ENCODE measurements around the gene RSU1. TPM values are rescaled to one million over a fixed set of nuclear protein-coding genes. Genes with fewer than 3 reads are reported as not detected.

RSU1 gene
- total RNA-seq, 1 donor from 2014 or later, result 83.6 TPM

- DNase-seq (ENCODE audit: low spot score) (no peak), ATAC-seq (no peak)
- intact Hi-C loops (cut with DNase I), result no loop called here
These were observed 24.5 kb downstream of the RSU1 start for GRCh38 chr10:16792675-16793074.

- ATAC-seq (no peak), DNase-seq (ENCODE audit: low spot score) (no peak)
- intact Hi-C loops (cut with DNase I), result loop anchor here (10.0 kb wide), 1 partner anchor 1065 kb away; no protein-coding TSS in a partner anchor
These were observed 27.5 kb downstream of the RSU1 start for GRCh38 chr10:16789765-16790164.

GRCh38 chr10:16789261-16789660, 28.0 kb downstream of the RSU1 start:
- DNase-seq (ENCODE audit: low spot score) (no peak), ATAC-seq (no peak)
- intact Hi-C loops (cut with DNase I), result loop anchor here (10.0 kb wide), 1 partner anchor 1066 kb away; no protein-coding TSS in a partner anchor

GRCh38 chr10:16788778-16789177, 28.4 kb downstream of the RSU1 start:
- intact Hi-C loops (cut with DNase I), result loop anchor here (10.0 kb wide), 1 partner anchor 1066 kb away; no protein-coding TSS in a partner anchor
- ATAC-seq, result no peak
- no peak for DNase-seq (ENCODE audit: low spot score)

- ATAC-seq (no peak), DNase-seq (ENCODE audit: low spot score) (no peak)
- intact Hi-C loops (cut with DNase I), result loop anchor here (10.0 kb wide), 1 partner anchor 1067 kb away; no protein-coding TSS in a partner anchor
These were observed 29.1 kb downstream of the RSU1 start for GRCh38 chr10:16788125-16788524.

DNA sequence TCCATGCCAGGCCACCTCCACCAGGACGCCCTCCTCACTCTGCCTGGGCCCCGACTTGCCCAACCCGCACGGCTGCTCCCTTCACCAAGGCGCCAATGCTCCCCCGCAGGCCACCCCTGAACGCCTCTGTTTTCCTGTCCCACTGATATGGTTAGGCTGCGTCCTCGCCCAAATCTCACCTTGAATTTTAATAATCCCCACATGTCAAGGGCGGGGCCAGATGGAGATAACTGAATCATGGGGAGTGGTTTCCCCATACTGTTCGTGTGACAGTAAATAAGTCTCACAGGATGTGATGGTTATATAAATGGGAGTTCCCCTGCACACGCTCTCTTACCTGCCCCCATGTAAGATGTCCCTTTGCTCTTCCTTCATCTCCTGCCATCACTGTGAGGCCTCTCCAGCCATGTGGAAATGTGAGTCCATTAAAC, 29.8 kb downstream of the RSU1 start:
- no peak for DNase-seq (ENCODE audit: low spot score)
- intact Hi-C loops (cut with DNase I), result loop anchor here (10.0 kb wide), 1 partner anchor 1067 kb away; no protein-coding TSS in a partner anchor
- ATAC-seq, result no peak

DNA sequence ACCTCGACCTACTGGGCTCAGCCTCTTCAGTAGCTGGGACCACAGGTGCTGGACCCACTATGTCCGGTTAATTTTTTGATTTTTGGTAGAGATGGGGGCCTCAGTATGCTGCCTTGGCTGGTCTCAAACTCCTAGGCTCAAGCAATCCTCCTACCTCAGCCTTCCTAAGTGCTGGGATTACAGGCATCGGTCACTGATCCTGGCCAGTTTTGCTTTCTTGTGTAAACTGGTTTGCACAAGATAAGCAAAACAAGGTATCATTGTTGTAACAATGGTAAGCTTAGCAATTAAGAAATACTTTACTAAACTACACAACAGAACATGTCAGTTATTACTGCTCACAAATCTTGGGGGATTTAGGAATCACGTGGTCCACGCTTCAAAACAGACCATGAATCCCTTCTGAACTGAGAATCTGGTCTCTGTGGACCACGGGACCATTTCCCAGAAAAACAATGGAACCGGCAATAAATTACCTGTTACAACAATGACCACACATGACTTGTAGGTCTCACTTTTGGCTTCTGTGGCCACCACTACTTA, 36.8 kb downstream of the RSU1 start:
- intact Hi-C loops (cut with DNase I), result loop anchor here (10.0 kb wide), 1 partner anchor 1074 kb away; no protein-coding TSS in a partner anchor
- ATAC-seq (no peak), DNase-seq (ENCODE audit: low spot score) (no peak)

DNA sequence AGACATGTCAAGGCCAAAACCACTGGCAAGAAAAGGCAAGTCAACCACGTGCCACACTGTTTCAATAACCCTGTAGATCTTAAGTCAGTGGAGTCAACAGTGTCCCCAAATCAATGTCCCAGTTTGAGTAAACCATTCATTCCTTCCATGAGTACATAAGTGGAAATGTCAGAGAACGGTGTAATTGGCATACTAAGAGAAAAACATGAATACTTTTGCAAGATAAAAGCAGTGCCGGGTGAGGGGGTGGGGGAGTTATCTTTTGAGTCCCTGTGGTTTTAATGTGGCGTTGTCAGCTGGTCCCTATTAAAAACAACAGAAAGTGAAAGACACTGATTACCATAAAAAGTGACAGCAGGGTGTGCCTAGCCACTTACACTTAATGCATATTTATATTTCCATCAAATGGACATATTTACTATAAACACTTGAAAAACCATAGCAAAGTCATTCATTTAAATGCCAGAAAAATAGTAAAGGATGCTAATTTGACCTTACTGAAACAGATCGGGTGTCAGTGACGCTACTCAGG, 37.8 kb downstream of the RSU1 start:
- DNase-seq (ENCODE audit: low spot score), result no peak
- intact Hi-C loops (cut with DNase I), result no loop called here
- no peak for ATAC-seq

- intact Hi-C loops (cut with DNase I), result no loop called here
- peak; percentile 76 for ATAC-seq
- DNase-seq (ENCODE audit: low spot score), result no peak
These were observed 39.5 kb downstream of the RSU1 start for GRCh38 chr10:16777473-16778370.

DNA sequence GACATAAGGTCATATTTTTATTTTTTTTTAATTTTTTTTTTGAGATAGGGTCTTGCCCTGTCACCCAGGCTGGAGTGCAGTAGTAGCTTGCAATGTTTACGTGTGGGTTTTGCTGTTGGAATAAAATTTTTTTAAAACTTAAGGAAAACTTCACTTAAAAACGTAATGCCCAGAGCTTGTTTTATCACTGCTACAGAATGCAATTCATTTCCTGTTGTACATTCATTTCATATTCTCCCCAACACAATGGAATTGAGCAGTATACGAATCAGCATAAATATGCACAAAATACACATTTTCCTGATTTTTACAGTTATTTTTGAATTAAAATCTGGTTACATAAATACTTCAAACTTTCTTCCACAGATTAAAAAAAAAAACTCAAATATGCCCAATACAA, 40.3 kb downstream of the RSU1 start:
- no peak for DNase-seq (ENCODE audit: low spot score)
- intact Hi-C loops (cut with DNase I), result no loop called here
- no peak for ATAC-seq

DNA sequence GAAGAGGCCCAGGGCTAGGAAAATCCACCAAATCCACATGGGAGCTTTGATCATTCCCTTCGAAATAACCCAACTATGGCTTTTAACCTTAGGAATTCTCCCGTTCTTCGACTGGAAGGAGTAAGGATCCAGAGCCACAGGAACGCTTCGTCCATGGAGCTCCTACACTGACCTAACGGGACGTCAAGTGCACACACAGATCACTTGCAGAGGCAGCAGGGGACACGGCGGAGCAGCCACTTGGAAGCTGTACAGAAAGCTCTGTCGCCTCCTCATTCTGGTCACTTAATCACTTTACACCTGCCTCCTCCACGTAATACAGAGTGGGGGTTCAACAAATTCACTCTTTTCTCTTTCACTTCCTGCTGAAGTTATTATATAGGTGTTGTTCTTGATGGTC, 43.9 kb downstream of the RSU1 start:
- no peak for ATAC-seq
- DNase-seq (ENCODE audit: low spot score), result no peak
- intact Hi-C loops (cut with DNase I), result no loop called here

DNA sequence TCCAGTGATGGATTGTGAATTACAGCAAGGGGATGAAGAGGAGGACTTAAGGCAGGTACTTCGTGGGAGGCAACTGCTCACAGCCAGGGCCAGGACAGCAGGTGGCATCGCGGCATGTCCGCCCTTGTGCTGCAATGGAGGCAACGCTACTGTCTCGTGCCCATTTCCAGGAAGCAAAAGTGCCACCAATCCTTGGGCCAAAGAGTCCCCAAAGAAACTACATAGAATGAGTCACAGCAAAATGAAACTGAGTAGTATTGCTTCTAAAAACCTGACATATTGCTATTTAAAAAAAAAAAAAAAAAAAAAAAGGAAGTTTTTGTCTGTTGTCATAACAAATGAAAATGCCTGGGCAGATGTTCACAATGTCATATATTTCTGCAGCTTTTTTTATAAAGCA, 46.6 kb downstream of the RSU1 start:
- ATAC-seq (no peak), DNase-seq (ENCODE audit: low spot score) (no peak)
- intact Hi-C loops (cut with DNase I), result no loop called here

DNA sequence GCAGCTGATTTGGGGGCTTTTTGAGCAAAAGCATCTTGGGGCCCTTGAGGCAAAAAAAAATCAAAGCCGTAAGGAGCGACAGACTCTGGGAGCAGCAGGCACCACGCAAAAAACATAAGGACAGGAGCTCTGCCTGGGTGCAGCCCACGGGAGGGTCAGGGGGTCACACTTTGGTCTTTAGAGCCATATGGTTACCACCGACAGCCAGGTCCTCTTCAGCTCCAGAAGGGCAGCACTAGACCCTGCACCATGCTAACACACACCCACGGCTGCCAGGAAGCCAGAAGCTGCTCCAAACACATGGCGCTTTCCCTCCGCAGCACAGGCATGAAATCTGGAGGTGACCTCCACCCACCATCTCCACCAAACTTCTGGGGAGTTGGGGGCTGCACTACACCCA, 47.1 kb downstream of the RSU1 start:
- DNase-seq (ENCODE audit: low spot score) (no peak), ATAC-seq (no peak)
- intact Hi-C loops (cut with DNase I), result no loop called here

DNA sequence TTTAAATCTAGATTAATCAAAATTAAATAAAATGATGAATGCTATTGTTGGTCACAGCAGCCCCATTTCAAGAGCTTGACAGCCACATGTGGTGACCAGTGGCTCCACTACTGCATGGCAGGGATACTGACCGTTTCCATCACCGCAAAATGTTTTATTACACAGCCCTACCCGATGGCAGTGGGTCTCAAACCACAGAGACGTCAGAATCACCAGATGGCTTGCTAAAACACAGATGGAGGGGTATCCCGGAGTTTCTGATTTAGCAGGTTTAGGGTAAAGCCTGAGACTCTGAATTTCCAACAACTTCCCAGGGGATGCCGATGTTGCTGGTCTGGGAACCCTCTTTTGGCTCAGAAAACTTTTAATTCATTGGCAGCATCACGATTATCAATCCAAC, 47.9 kb downstream of the RSU1 start:
- no peak for ATAC-seq
- DNase-seq (ENCODE audit: low spot score), result no peak
- intact Hi-C loops (cut with DNase I), result no loop called here

GRCh38 chr10:16768702-16769101, 48.5 kb downstream of the RSU1 start:
- intact Hi-C loops (cut with DNase I), result no loop called here
- ATAC-seq (no peak), DNase-seq (ENCODE audit: low spot score) (no peak)

DNA sequence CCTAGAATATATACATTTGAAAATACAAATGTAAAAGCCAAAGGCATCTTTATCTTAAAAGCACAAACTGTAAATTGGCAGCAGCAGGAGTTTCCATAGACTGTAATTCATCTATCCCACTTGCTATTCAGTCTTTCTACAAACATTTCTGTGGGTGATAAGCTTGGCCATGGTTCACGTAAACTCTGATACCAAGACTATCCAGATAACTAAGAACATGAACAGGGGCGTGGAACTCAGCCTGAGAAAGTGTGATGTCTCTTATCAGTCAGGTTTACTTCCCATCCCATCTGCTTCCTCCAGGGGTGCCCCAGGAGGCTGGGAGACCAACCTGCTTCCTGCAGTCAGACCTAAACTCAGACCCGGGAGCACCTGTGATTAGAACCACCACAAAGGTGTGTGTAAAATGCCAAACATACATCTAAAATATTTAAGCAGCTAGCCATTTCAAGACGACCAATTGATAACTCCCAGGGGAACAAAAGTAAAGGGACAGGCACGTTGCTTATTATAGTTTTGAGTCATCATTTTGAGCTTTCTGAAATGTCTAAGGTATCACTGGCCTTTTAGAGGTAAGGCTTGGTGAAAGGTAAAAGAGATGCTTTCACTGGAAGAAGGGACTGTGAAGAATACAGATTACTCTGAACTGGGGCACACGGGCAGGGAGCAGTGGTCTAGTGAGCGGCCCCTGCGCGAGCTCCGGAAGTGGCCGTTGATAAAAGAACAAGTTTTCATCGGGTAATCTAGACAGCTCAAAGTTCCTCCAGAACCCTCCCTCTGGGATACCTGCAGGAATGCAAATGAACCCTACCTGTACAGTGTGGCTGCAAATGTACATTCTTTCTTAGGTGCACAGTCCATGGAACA, 51.5 kb downstream of the RSU1 start:
- DNase-seq (ENCODE audit: low spot score) (no peak), ATAC-seq (no peak)
- intact Hi-C loops (cut with DNase I), result no loop called here

GRCh38 chr10:16761300-16761699, 55.9 kb downstream of the RSU1 start:
- intact Hi-C loops (cut with DNase I), result no loop called here
- ATAC-seq, result no peak
- no peak for DNase-seq (ENCODE audit: low spot score)

GRCh38 chr10:16756561-16757221, 60.5 kb downstream of the RSU1 start:
- intact Hi-C loops (cut with DNase I), result no loop called here
- DNase-seq (ENCODE audit: low spot score), result no peak
- no peak for ATAC-seq

DNA sequence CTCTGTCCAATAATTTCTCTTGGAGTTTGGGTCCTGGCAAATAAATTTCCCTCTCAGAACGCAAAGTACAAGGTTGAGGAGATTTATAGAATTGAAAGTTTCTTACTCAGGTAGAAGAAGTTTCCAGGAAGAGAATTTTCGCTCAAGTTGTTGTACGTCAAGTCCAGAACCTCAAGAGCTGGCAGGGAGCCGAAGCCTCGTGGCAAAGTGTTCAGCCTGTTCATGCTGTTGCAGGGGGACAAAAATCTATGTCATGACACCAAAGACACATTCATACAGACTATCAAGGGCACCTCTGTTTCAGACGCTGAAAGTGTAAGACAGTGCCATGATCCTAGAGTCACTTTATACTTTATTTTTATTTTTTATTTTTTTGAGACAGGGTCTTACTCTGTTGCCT, 62.5 kb downstream of the RSU1 start:
- ATAC-seq (no peak), DNase-seq (ENCODE audit: low spot score) (no peak)
- intact Hi-C loops (cut with DNase I), result no loop called here
